ENCODE data around the gene THAP7.

- TF ChIP-seq CTCF (IDR thresholded peaks at IDR 0.05), result no peak
- no peak for TF ChIP-seq POLR2A (IDR thresholded peaks at IDR 0.05)
Measured at GRCh38 chr22:21000987-21001600, 824 bp downstream of the THAP7 start.

All from tibial nerve (tissue), 3 donors.